ENCODE results near the gene KDM2A.

KDM2A gene

DNA sequence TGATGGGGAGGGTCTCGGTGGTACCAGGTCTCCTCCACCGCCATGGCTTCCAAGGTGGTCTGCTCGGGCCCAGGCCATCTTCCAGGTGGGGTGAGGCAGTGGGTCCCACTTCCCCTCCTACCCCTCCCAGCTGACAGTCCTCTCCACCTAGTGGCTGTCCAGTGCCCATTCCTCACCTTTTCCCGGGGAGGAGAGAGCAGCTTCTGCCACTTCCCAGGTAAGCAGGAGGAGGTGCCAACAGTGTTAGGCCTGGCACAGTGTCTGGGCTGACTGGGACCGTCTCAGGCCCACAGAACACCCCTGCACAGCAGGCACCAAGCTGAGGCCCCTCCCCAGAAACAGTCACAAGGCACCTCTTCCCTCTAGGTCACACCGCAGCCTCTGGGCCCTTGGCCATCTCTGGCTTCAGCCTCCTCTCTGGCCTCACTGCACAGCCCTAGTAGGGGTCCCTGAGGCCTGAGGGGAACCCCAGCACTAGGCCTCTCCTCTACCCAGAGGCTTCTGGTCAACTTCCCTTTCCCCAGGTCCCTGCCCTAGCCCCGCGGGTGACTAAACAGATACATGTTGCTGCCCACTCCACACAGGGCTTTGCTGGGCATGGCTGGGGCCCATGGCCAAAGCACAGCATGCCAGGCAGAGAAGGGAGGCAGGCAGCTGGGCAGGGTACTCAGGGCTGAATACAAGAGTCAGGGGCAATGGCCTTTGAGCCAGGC lies 167.7 kb downstream of the KDM2A start:
- TF ChIP-seq, protein P1, sequence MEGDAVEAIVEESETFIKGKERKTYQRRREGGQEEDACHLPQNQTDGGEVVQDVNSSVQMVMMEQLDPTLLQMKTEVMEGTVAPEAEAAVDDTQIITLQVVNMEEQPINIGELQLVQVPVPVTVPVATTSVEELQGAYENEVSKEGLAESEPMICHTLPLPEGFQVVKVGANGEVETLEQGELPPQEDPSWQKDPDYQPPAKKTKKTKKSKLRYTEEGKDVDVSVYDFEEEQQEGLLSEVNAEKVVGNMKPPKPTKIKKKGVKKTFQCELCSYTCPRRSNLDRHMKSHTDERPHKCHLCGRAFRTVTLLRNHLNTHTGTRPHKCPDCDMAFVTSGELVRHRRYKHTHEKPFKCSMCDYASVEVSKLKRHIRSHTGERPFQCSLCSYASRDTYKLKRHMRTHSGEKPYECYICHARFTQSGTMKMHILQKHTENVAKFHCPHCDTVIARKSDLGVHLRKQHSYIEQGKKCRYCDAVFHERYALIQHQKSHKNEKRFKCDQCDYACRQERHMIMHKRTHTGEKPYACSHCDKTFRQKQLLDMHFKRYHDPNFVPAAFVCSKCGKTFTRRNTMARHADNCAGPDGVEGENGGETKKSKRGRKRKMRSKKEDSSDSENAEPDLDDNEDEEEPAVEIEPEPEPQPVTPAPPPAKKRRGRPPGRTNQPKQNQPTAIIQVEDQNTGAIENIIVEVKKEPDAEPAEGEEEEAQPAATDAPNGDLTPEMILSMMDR (IDR thresholded peaks at IDR 0.05; ENCODE audit: extremely low read depth, insufficient read depth, missing control alignments), result no peak
- DNase-seq (ENCODE audit: low spot score), result no peak
- in situ Hi-C loops (cut with MboI; ENCODE audit: low pct_unique_long_range_greater_than_20kb, low sequenced_read_pairs, unreplicated experiment), result no loop called here

DNA sequence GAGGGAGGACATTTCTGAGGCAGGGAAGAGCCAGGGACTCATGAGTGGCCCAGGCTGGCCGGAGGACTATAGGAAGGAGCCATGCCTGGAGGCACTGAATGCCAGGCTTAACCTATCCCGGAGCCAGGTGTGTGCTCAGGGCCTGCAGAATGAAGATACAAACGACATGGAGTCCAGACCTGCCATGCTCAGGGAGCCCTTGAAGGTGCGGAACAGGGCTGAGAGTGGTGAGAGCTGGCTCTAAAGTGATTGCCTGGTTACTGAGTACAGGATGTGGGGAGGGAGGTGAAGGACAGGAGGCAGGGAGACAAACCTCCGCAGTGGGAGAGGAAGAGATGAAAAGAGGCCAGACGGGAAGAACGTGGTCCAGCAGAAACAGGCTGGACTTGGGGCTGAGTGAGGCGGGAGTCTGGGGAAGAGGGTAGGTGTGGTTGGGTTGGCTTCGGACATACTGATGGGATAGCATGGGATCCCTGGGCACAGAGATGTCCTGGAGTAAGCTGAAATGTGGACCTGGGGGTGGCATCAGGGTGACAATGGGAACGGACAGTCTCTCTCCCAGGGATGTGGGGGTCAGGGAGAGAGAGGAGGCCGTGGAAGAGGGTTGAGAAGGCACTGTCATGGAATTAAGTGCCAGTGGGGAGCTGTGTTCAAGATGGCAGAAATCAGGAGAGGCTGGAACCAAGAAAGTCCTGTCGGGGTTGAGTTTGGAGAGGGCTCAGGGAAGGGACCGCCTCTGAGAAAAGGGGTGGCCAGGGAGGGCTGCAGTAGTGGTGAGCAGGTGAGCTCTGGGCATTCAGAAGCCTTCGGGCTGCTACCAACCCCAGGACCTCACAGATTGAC lies 168.5 kb downstream of the KDM2A start:
- in situ Hi-C loops (cut with MboI; ENCODE audit: low pct_unique_long_range_greater_than_20kb, low sequenced_read_pairs, unreplicated experiment), result no loop called here

DNA sequence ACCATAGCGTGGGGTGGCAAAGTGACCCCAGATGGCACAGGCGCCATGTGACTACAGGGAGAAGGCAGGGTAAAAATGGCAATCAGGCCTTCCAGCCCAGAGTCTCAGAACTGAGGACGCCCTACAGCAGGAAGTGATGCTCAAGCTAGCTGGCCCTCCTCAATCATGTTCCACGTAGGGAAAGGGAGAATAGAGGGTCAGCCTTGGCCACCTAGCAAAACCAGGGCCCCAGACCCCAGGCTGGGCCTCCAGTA lies 169.1 kb downstream of the KDM2A start:
- TF ChIP-seq, protein P1 (IDR thresholded peaks at IDR 0.05; ENCODE audit: extremely low read depth, insufficient read depth, missing control alignments), result no peak

More for the DNA sequence above, 168.5 kb downstream of the KDM2A start:
- TF ChIP-seq, protein P1 (IDR thresholded peaks at IDR 0.05; ENCODE audit: extremely low read depth, insufficient read depth, missing control alignments), result no peak
- no peak for DNase-seq (ENCODE audit: low spot score)

DNA sequence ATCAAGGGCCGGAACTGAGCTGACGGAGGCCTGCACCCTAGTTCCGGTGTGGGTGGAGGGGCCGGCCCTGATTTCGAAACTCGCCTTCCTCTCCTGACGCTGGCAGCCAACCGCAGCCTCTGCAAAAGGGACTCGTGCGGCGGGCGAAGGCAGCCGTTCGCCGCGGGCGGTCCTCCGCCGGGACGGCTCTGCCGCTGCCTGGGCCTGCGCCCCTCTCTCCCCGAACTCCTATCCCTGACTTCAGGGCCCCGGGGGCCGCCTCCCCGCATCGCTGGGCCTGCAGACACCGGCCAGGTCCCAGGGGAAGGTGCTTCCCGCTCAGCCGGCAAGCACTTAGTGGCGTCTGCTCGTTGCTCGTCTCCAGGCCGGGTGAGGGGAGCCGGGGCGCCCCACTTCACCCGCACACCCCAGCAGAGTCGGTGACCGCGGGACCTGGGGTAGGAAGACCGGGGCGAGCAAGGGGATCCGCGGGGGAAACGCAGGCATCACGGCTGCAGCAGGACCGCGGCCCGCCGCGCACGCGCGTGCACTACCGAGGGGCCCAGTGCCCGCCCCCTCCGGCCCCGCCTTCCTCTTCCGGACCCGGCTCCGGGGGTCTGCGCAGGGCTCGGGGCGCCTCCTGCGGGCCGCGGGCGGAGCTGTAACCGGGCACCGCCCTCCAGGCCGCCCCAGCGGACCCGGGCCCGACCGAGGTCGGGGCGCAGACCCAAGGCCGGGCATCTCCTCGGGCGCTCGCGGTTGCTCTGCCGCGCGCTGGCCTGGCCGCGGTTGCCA lies 169.6 kb downstream of the KDM2A start:
- peak; percentile 94 for DNase-seq (ENCODE audit: low spot score)
- in situ Hi-C loops (cut with MboI; ENCODE audit: low pct_unique_long_range_greater_than_20kb, low sequenced_read_pairs, unreplicated experiment), result no loop called here
- TF ChIP-seq, protein P1 (IDR thresholded peaks at IDR 0.05; ENCODE audit: extremely low read depth, insufficient read depth, missing control alignments), result peak; percentile 62

More for the DNA sequence above, 169.1 kb downstream of the KDM2A start:
- in situ Hi-C loops (cut with MboI; ENCODE audit: low pct_unique_long_range_greater_than_20kb, low sequenced_read_pairs, unreplicated experiment), result no loop called here
- DNase-seq (ENCODE audit: low spot score), result no peak

DNA sequence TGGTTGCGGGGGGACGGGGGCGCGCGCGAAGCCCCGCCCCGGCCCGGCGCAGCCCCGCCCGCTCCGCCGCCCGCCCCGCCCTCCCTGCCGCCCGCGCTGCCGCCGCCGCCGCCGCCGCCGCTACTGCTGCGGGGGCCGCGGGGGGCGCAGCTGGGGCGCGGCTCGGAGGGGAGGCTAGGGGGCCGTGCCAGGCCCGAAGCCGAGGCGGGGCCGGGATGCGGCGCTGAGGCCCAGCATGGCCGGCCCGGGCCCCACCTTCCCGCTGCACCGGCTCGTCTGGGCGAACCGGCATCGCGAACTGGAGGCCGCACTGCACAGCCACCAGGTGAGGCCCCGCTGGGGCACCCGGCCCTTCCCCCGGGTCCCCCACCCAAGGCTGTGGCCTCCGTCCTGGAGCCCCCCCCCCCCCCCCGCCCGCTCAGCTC lies 170.2 kb downstream of the KDM2A start, which contains the start of gene ANKRD13D:
ANKRD13D (plus strand) TSS at position 78 of the 425 bp plus-strand sequence; CDS start at position 236, 158 bp downstream.
- TF ChIP-seq, protein P1 (IDR thresholded peaks at IDR 0.05; ENCODE audit: extremely low read depth, insufficient read depth, missing control alignments), result peak; percentile 29
- in situ Hi-C loops (cut with MboI; ENCODE audit: low pct_unique_long_range_greater_than_20kb, low sequenced_read_pairs, unreplicated experiment), result no loop called here
- no peak for DNase-seq (ENCODE audit: low spot score)
